ENCODE results near the gene IFNGR1.

Gene IFNGR1

GRCh38 chr6:137208279-137208678 lies 10.9 kb downstream of the IFNGR1 start:
- no peak for TF ChIP-seq GATA2 (IDR thresholded peaks at IDR 0.05; ENCODE audit: low read depth, low read length)
- no peak for TF ChIP-seq GATA3 (IDR thresholded peaks at IDR 0.05; ENCODE audit: low read depth, low read length)

- TF ChIP-seq GATA3 (IDR thresholded peaks at IDR 0.05; ENCODE audit: low read depth, low read length) = no peak
- no peak for TF ChIP-seq GATA2 (IDR thresholded peaks at IDR 0.05; ENCODE audit: low read depth, low read length)
These were observed 12.6 kb downstream of the IFNGR1 start for GRCh38 chr6:137206577-137206976.

- no peak for TF ChIP-seq GATA3 (IDR thresholded peaks at IDR 0.05; ENCODE audit: low read depth, low read length)
- TF ChIP-seq GATA2 (IDR thresholded peaks at IDR 0.05; ENCODE audit: low read depth, low read length) = no peak
These were observed 15.9 kb downstream of the IFNGR1 start for GRCh38 chr6:137203256-137203655.

- TF ChIP-seq GATA3 (IDR thresholded peaks at IDR 0.05; ENCODE audit: low read depth, low read length) = no peak
- TF ChIP-seq GATA2 (IDR thresholded peaks at IDR 0.05; ENCODE audit: low read depth, low read length) = no peak
These were observed 17.1 kb downstream of the IFNGR1 start for GRCh38 chr6:137202078-137202477.

DNA sequence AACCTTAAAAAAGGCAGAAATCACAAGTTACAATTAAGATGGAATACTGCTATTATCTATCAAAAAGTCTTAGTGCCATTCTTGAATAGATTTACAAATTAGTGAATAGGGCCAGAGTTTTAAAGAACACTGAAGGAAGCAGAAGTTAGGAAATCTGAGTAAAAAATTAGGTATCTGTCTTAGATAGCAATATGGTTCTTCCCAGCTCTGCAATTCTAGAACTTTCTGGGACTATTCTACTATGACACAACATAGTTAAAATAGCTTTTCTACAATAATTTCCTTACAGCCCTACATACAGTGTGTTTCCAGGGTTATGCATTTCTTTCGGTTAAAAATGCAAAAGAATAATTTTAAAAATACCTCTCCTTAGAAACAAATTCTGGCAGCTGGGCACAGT lies 18.2 kb downstream of the IFNGR1 start:
- no peak for TF ChIP-seq GATA2 (IDR thresholded peaks at IDR 0.05; ENCODE audit: low read depth, low read length)
- no peak for TF ChIP-seq GATA3 (IDR thresholded peaks at IDR 0.05; ENCODE audit: low read depth, low read length)

DNA sequence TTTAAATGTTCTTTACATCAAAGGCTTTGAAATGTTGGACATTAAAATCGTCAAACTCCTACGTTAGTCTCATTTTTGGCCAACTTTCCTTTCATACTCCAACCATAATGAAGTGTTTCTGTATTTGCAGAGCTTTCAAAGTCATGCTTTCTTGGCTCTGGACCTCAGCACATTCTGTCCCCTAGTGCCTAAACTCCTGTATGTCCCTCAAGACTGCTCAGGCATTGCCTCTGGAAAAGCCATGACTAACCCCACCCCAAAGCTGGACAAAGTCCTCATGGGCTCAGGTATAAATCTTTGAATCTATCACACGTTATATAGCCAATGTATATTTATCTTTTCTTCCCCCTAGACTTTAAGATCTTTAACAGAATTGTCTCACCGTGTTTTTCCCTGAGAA lies 18.9 kb downstream of the IFNGR1 start:
- TF ChIP-seq GATA2 (IDR thresholded peaks at IDR 0.05; ENCODE audit: low read depth, low read length) = no peak
- TF ChIP-seq GATA3 (IDR thresholded peaks at IDR 0.05; ENCODE audit: low read depth, low read length) = no peak

- TF ChIP-seq GATA3 (IDR thresholded peaks at IDR 0.05; ENCODE audit: low read depth, low read length) = no peak
- no peak for TF ChIP-seq GATA2 (IDR thresholded peaks at IDR 0.05; ENCODE audit: low read depth, low read length)
These were observed 21.2 kb downstream of the IFNGR1 start for GRCh38 chr6:137197684-137198645.

DNA sequence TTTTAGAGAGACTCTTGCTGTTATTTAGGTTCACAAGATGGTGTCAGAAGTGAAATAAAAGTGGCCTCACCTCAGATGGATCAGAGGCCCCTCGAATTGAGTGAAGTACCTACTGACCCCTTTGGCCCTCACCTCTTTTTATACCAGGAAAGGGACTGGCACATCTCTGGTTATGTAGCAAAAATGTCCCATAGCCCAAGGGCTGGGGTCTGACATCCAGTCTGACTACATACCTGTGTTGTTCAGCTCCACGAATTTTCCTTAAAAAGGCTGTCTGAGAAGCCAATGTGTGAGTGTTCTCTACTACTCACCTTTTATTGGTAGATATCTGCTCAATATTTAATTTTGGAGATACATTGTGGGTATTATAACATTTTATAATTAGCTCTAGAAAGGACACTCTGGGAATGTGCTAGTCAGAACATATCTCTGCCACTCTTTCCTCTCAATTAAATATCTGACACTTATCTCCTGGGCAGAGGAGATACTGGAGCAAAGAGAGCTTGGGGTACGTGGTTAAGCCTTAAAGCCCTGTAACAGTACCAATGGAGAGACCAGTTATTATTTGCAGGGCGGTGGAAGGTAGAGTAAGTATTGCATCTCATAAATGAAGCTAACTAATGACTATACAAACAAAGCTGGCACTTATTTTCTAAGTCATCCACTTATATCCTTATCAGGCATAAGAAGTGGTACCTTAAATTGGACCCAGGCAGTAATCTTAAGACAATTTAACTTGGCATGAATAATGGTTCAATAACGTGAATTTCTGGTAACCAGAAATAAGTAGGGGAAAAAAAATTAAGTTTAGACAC lies 25.7 kb downstream of the IFNGR1 start:
- TF ChIP-seq GATA2 (IDR thresholded peaks at IDR 0.05; ENCODE audit: low read depth, low read length) (no peak), GATA3 (IDR thresholded peaks at IDR 0.05; ENCODE audit: low read depth, low read length) (no peak)

GRCh38 chr6:137192821-137193220 lies 26.4 kb downstream of the IFNGR1 start:
- TF ChIP-seq GATA3 (IDR thresholded peaks at IDR 0.05; ENCODE audit: low read depth, low read length) = no peak
- no peak for TF ChIP-seq GATA2 (IDR thresholded peaks at IDR 0.05; ENCODE audit: low read depth, low read length)

DNA sequence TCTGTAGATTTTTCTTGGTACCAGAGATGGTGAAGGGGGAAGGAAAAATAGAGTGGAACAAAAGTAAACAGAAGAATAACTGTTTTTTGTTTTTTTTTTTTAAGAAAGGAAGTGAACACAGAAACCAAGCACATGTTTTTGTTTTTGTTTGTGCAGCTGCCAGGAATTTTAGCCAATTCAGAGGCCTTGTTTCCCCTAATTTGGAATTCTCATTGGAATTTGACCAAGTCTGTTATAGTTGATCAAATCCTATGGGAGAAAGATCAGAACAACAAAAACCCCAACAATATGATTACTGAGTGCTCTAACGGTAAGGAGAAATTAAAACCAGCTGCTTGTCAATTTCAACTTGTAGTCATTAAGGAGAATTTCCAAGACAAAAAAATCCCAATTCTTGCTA lies 27.5 kb downstream of the IFNGR1 start:
- TF ChIP-seq GATA2 (IDR thresholded peaks at IDR 0.05; ENCODE audit: low read depth, low read length) (no peak), GATA3 (IDR thresholded peaks at IDR 0.05; ENCODE audit: low read depth, low read length) (no peak)

DNA sequence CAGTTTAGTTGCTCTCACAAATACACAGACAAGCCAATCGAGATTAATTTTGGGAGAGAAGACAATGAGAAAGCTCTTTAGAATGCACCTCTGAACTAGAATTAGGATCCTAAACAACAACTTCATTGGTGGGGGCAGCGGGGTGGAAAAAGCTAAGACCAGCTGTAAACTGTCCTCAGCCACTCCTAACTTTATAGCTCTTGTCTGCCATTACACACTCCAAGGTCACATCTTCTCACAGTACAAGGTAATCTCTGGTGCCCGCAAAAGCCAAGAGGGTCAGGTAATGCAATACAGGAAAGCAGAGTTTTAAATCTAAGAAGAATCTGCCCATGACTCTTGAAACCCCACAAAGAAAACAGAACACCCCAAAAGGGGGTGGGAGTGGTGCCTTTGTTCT lies 27.9 kb downstream of the IFNGR1 start:
- TF ChIP-seq GATA2 (IDR thresholded peaks at IDR 0.05; ENCODE audit: low read depth, low read length) = no peak
- TF ChIP-seq GATA3 (IDR thresholded peaks at IDR 0.05; ENCODE audit: low read depth, low read length) = no peak

DNA sequence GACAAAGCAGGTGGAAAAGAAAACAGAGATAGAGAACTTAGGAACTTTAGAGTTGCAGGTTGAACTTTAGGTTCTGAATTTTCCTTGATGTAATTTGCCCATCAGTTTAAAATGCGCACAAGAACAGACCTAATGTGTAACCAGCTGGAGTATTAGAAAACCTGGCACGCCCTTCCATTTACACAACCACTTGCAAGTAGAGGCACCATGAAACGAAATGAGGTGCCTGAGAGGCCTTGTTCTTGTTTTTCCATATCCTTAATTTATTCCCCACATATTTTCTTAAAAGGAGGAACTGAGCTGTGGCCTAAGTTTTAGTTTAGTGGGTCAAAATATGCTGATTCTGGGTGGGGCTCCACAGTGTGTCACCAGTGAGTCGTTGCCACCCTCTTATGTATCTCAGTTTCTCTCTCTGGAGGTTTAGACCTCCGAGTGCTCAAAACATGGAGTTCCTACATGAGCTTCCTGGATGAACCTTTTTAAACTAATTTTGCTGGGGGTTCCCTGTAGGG lies 28.5 kb downstream of the IFNGR1 start:
- no peak for TF ChIP-seq GATA3 (IDR thresholded peaks at IDR 0.05; ENCODE audit: low read depth, low read length)
- TF ChIP-seq GATA2 (IDR thresholded peaks at IDR 0.05; ENCODE audit: low read depth, low read length) = no peak

DNA sequence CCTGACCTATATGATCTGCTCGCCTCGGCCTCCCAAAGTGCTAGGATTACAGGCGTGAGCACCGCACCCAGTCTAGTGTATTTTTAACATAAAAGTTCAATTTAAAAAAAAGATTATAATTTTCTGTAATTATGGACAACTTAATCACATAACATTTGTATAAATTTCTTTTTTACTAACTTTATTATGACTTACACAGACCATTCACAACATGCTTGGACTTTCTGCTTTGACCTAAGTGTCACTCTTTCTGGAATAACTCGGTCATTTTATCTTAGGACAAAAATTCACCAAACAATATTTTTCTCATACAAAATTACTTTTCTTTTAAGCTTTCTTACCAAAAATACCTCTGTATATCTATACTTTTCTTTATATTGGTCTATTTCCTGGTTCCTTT lies 30.3 kb downstream of the IFNGR1 start:
- TF ChIP-seq GATA2 (IDR thresholded peaks at IDR 0.05; ENCODE audit: low read depth, low read length) = no peak
- TF ChIP-seq GATA3 (IDR thresholded peaks at IDR 0.05; ENCODE audit: low read depth, low read length) = no peak

DNA sequence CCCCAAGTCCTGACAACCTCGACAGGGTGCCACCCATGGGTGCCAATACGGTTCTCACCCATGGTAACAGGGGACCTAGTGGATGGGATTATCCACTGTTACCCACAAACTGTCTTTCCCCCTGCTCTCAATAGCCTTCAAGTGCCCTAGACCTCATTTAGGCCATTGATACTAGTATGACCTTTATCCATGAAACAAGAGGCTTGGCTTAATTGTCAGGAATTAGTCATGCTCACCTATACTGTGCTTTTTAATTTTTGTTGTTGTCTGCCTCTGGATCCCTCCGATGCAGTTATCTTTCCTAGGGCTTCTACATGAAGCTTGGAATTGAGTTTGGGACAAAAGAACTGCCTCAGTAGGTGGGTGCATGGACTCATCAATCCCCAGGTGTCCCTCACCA lies 33.9 kb downstream of the IFNGR1 start:
- TF ChIP-seq GATA3 (IDR thresholded peaks at IDR 0.05; ENCODE audit: low read depth, low read length) = no peak
- no peak for TF ChIP-seq GATA2 (IDR thresholded peaks at IDR 0.05; ENCODE audit: low read depth, low read length)

Measured in SH-SY5Y (cell line).